Keratinocyte (primary cell): ENCODE data around the gene ARHGAP8.

Source experiments
- CTCF ChIP-seq, 3 experiments: IDR thresholded peaks in 1 of 3; conservative IDR thresholded peaks in 1 of 3; optimal IDR thresholded peaks in 1 of 3; 2 replicates in 2 of 3; 3 replicates in 1 of 3; pipeline versions ENCODE3 to v1.5.1; 2011; ENCODE audit warnings: low read length in 3 of 3, mild to moderate bottlenecking in 3 of 3, moderate library complexity in 2 of 3, control low read depth in 1 of 3, inconsistent platforms in 1 of 3; ENCODE audit not compliant: insufficient read depth in 2 of 3; ENCODE audit errors: extremely low read depth in 1 of 3
- EZH2 ChIP-seq: IDR thresholded peaks from one replicate; pipeline ENCODE4 v1.6.1; 2012; ENCODE audit warnings: inconsistent platforms, mild to moderate bottlenecking, low read length, moderate library complexity

DNA sequence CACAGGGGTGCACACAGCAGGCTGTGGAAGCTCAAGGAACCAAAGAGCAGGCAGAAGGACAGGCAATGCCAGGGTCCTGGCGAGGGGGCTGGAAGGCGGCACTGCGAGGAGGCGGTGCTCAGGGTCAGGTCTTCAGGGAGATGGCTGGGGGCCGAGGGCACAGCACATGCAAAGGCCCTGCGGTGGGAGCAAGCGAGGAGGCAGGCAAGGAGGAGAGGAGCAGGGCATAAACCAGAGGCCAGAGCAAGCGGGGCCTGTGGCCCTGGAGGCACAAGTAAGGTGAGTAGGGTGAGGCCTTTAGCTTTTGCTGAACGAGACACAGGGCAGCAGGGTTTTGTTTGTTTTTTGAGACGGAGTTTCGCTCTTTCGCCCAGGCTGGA, 126.9 kb downstream of the ARHGAP8 start:
- no peak for TF ChIP-seq CTCF (optimal IDR thresholded peaks at IDR 0.05 in 1 of 3, IDR thresholded peaks at IDR 0.05 in 1 of 3, conservative IDR thresholded peaks at IDR 0.05 in 1 of 3; ENCODE audit: extremely low read depth in 1 of 3, insufficient read depth in 2 of 3, low read length in 3 of 3)
- no peak for TF ChIP-seq EZH2
